ENCODE results near the gene CCDC39. TPM values are rescaled to one million over a fixed set of nuclear protein-coding genes. Genes with fewer than 3 reads are reported as not detected.

The CCDC39 gene
- total and polyA plus RNA-seq, 9 of the 15 experiments (the other 6 are each of a cell fraction or from before 2014, with no cell fraction given): not detected

DNA sequence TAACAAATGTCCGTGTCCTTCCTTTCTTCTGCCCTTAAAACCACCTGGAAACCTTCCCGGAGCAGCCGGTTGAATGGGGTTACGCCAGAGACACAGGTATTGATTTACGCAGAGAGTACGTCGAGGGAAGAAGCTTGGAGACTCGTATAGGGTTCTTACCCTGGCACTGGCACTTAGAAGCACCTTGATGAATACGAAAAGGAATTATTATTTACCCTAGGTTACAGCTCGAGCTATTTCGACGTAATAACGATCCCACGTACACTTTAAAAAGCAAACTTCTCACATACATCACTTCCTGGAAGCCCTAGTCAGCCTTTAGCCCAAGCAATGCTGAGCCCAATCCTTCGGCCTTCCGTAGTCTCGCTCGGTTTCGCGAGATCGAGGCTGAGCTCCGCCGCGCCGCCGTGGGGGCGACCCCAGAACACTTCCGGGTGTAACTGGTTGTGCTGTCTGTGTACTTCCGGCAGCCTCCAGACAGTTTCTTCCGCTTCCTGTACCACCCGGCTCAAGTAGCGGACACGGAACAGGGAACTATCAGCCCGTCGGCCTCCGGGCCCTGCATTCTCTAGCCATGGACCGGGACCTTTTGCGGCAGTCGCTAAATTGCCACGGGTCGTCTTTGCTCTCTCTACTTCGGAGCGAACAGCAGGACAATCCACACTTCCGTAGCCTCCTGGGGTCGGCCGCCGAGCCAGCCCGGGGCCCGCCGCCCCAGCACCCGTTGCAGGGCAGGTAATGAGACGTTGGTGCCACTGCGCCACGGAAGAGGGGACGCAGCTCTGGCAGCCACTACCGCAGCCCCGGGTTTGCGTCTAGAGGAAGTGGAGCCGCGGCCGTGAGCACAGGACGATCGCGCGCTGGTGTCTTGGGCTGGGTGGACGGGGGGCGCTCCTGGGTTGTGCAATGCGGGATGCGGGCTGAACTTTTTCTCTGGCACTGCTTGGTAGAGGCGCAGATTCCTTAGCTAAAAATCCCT, 77.3 kb downstream of the CCDC39 start, which contains the start of gene TTC14 (continued):
- TF ChIP-seq ZNF354B (CRISPR knock-in tag; IDR thresholded peaks at IDR 0.05): no peak
- TF ChIP-seq FUS (optimal IDR thresholded peaks at IDR 0.05; ENCODE audit: low read depth, low read length): no peak
- no peak for TF ChIP-seq HMGN3 (IDR thresholded peaks at IDR 0.05; ENCODE audit: borderline replicate concordance, extremely low read depth, insufficient read length, low read depth, low read length)
- TF ChIP-seq ZNF778 (CRISPR knock-in tag; IDR thresholded peaks at IDR 0.05): no peak
- TF ChIP-seq, protein P1, sequence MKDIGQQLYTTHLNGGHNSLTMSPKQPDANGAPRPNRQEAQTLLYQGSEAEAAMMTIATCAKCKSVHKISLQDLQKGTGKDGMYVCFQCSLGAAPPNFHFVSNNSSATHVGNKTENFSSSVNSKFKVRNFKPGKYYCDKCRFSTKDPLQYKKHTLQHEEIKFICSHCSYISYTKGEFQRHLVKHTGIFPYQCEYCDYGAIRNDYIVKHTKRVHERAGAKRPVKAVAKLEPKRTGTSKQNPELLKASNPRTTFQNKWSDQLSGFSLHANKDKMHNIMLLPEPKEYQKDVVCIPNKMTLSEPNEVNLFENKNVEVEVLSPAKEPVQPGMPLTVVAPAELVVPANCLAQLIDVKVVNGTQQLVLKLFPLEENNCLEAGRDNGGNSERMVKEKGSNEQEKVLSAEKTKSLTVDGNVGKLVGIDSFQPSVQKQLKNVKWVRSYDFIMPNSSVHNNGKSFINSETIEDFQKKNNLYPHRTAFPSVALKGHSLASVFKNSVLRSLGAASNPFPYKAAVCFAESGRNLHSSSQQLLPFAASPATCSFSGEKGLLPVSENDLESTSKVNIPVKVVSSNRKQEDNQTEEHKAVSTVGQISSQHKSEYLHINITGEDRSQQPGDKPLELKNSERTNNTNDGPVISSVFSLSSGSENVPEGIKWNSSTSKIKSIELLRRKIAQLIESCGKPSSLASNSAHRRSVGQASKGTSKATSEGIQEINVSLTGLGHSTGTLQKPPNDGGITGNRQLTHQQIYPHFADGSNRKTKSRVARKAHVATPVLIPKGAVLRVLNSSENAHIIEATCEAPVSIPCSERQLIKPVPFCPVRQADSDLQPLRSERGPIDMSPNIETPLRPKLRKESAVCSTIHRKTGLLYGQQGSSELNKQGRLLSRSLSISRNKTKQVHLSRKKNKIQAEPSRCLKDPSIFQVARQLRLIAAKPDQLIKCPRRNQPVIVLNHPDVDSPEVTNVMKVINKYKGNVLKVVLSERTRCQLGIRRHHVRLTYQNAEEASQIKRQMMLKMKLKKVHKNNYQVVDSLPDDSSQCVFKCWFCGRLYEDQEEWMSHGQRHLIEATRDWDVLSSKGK (CRISPR knock-in tag; IDR thresholded peaks at IDR 0.05): no peak
- TF ChIP-seq KLF16 (IDR thresholded peaks at IDR 0.05): 0 out of 2 replicates have a peak, but pooled peaks have one; percentile 44
- TF ChIP-seq, protein P2, sequence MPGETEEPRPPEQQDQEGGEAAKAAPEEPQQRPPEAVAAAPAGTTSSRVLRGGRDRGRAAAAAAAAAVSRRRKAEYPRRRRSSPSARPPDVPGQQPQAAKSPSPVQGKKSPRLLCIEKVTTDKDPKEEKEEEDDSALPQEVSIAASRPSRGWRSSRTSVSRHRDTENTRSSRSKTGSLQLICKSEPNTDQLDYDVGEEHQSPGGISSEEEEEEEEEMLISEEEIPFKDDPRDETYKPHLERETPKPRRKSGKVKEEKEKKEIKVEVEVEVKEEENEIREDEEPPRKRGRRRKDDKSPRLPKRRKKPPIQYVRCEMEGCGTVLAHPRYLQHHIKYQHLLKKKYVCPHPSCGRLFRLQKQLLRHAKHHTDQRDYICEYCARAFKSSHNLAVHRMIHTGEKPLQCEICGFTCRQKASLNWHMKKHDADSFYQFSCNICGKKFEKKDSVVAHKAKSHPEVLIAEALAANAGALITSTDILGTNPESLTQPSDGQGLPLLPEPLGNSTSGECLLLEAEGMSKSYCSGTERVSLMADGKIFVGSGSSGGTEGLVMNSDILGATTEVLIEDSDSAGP (CRISPR knock-in tag; IDR thresholded peaks at IDR 0.05): no peak
- no peak for TF ChIP-seq ZNF282 (CRISPR knock-in tag; IDR thresholded peaks at IDR 0.05)
- no peak for TF ChIP-seq ZFP36 (IDR thresholded peaks at IDR 0.05; ENCODE audit: low read depth, low read length, partially characterized antibody)
- TF ChIP-seq KAT8 (IDR thresholded peaks at IDR 0.05; ENCODE audit: low read depth): no peak
- TF ChIP-seq SRF (CRISPR knock-in tag; IDR thresholded peaks at IDR 0.05): 0 out of 4 replicates have a peak, but pooled peaks of 1 of the 2 experiments have one; percentile 18

All from K562 (cell line).